Natural killer cell (primary cell): ENCODE measurements around the gene COQ8B. TPM values are rescaled to one million over a fixed set of nuclear protein-coding genes. Genes with fewer than 3 reads are reported as not detected.

Experiments used
- ATAC-seq, 3 donors: fragments of 150-1000 bp in 2 of 3; fragments of 200-7000 bp in 1 of 3; cut with Tn5 transposase; 1 replicate in 1 of 3; 2 replicates in 2 of 3; pipeline ENCODE4 v1.10.0; 2021; ENCODE audit warnings: mild to moderate bottlenecking in 2 of 3, moderate library complexity in 2 of 3
- DNase-seq, 2 donors: peaks; one replicate each; pipeline versions ENCODE4 v3.0.0 to v3.0.0-alpha.2; 2013 to 2021; ENCODE audit warnings: mixed read lengths in 1 of 2
- H3K27ac ChIP-seq: one replicate; pipeline ENCODE4 v1.5.1; 2013; ENCODE audit warnings: mild to moderate bottlenecking, low read length
- H3K27me3 ChIP-seq: one replicate; pipeline ENCODE4 v1.6.1; 2013; ENCODE audit warnings: low read length; ENCODE audit not compliant: control insufficient read depth, insufficient read depth
- H3K36me3 ChIP-seq: one replicate; pipeline ENCODE4 v1.6.1; 2013; ENCODE audit warnings: low read length; ENCODE audit not compliant: control insufficient read depth, insufficient read depth
- H3K4me1 ChIP-seq: one replicate; pipeline ENCODE4 v1.6.1; 2013; ENCODE audit warnings: low read length; ENCODE audit not compliant: control insufficient read depth, insufficient read depth
- H3K4me3 ChIP-seq: one replicate; pipeline ENCODE4 v1.5.1; 2013; ENCODE audit warnings: low read length
- H3K9me3 ChIP-seq: one replicate; pipeline ENCODE4 v1.6.1; 2013; ENCODE audit warnings: low read length; ENCODE audit not compliant: control insufficient read depth, insufficient read depth
- H3K27ac Mint-ChIP-seq, 2 donors: one replicate each; pipeline ENCODE4 v1.8.0; 2022; ENCODE audit warnings: mild to moderate bottlenecking in 2 of 2, mixed read lengths in 2 of 2, moderate library complexity in 1 of 2
- H3K27me3 Mint-ChIP-seq, 2 donors: one replicate each; pipeline ENCODE4 v1.8.0; 2022; ENCODE audit warnings: low read depth in 2 of 2, mixed read lengths in 2 of 2
- H3K36me3 Mint-ChIP-seq: one replicate; pipeline ENCODE4 v1.8.0; 2022; ENCODE audit warnings: mixed read lengths
- H3K4me1 Mint-ChIP-seq, 2 donors: one replicate each; pipeline ENCODE4 v1.8.0; 2022; ENCODE audit warnings: mixed read lengths in 2 of 2
- H3K4me3 Mint-ChIP-seq: one replicate; pipeline ENCODE4 v1.8.0; 2022; ENCODE audit warnings: mild to moderate bottlenecking, moderate library complexity, mixed read lengths
- H3K9me3 Mint-ChIP-seq, 2 donors: one replicate each; pipeline ENCODE4 v1.8.0; 2022; ENCODE audit warnings: mixed read lengths in 2 of 2
- WGBS: methylation state at CpG from one replicate; pipeline ENCODE4 v1.1.7; 2013; ENCODE audit warnings: missing lambda C conversion rate; ENCODE audit not compliant: insufficient coverage; 5-methylcytosine and 5-hydroxymethylcytosine counted together
- intact Hi-C: fragments of 100-400 bp; cut with micrococcal nuclease; formaldehyde crosslinking; loops from one replicate; pipeline ENCODE4 v1.14.2; 2022
- total RNA-seq, 4 donors: library from RNA; stranded (reverse); fragments of 120-200 nt in 1 of 4; gene quantifications; one replicate each; pipeline versions ENCODE4 v1.2.3 to v1.2.4, GENCODE V29; 2013 to 2022
- TF ChIP-seq, protein P1 (sequence below): fragments of 200-600 bp; IDR thresholded peaks from one replicate; pipeline ENCODE4 v1.8.0; 2022; ENCODE audit warnings: antibody characterized with exemption

Gene COQ8B
- total RNA-seq, 3 donors from 2014 or later (not counting 1 experiment from before 2014, with no cell fraction given): 31.8 to 46.7 (median 39.6) TPM

DNA sequence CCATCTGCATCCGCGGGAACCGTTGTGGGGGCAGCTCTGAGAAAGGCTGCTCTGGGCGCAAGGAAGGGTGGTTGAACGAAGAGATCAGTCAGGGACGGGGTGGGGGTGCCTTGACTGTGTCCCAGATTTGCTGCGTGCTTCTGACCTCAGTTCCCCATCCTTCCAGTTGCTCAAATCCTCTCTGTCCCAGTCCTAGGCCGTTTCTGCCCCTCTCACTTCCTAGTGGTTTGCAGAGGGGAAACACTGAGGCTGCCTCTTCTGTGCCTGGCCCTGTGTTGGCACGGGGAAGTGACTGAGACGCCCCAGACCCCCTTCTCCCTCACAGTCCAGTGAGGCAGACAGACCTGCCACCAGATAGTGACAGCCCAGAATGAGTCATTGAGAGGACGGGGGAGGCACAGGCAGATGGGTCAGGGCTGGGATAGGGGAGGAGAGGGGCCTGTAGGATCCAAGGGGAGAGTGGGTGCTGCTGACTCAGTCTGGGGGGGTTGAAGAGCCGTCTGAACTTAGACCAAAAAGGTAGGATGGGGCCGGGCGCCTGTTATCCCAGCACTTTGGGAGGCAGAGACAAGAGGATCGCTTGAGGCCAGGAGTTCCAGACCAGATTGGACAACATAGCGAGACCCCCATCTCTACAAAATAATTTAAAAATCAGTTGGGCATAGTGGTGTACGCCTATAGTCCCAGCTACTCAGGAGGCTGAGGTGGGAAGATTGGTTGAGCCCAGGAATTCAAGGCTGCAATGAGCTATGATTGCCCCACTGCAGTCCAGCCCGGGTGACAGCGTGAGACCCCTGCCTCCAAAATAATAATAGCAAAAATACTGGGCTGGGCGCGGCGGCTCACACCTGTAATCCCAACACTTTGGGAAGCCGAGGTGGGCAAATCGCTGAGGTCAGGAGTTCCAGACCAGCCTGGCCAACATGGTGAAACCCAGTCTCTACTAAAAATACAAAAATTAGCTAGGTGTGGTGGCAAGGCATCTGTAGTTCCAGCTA, 52.7 kb downstream of the COQ8B start:
- DNase-seq (peak; percentile 24 to 47), ATAC-seq (peak in 1 of 3 donors; percentile 33)
- peak overlapping the region; percentile 60 to 83 for H3K27ac Mint-ChIP-seq
- Histone ChIP-seq H3K4me1 (peaks cover 15% of the 10 kb centered on the region), H3K27ac (peak overlapping the region; percentile 52), H3K4me3 (peak overlapping the region; percentile 55), H3K9me3 (peaks cover under 1% of the 10 kb centered on the region), H3K27me3 (no peaks in the 10 kb centered on the region), H3K36me3 (peaks cover 4% of the 10 kb centered on the region)
- H3K9me3 Mint-ChIP-seq: no peaks in the 10 kb centered on the region
- peaks cover 0 to 17% of the 10 kb centered on the region in 2 donors for H3K4me1 Mint-ChIP-seq
- no peaks in the 10 kb centered on the region for H3K36me3 Mint-ChIP-seq
- H3K4me3 Mint-ChIP-seq: peak overlapping the region; percentile 85
- H3K27me3 Mint-ChIP-seq: no peaks in the 10 kb centered on the region
- intact Hi-C loops: loop anchor here (1.0 to 10.0 kb wide), 4 partner anchors 87 to 645 kb away; partner anchors contain the start of genes ACTMAP and SNRPA
- TF ChIP-seq, protein P1, sequence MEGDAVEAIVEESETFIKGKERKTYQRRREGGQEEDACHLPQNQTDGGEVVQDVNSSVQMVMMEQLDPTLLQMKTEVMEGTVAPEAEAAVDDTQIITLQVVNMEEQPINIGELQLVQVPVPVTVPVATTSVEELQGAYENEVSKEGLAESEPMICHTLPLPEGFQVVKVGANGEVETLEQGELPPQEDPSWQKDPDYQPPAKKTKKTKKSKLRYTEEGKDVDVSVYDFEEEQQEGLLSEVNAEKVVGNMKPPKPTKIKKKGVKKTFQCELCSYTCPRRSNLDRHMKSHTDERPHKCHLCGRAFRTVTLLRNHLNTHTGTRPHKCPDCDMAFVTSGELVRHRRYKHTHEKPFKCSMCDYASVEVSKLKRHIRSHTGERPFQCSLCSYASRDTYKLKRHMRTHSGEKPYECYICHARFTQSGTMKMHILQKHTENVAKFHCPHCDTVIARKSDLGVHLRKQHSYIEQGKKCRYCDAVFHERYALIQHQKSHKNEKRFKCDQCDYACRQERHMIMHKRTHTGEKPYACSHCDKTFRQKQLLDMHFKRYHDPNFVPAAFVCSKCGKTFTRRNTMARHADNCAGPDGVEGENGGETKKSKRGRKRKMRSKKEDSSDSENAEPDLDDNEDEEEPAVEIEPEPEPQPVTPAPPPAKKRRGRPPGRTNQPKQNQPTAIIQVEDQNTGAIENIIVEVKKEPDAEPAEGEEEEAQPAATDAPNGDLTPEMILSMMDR: no peak
- 50% methylated on average over 22 of the region's 24 CpGs for WGBS

DNA sequence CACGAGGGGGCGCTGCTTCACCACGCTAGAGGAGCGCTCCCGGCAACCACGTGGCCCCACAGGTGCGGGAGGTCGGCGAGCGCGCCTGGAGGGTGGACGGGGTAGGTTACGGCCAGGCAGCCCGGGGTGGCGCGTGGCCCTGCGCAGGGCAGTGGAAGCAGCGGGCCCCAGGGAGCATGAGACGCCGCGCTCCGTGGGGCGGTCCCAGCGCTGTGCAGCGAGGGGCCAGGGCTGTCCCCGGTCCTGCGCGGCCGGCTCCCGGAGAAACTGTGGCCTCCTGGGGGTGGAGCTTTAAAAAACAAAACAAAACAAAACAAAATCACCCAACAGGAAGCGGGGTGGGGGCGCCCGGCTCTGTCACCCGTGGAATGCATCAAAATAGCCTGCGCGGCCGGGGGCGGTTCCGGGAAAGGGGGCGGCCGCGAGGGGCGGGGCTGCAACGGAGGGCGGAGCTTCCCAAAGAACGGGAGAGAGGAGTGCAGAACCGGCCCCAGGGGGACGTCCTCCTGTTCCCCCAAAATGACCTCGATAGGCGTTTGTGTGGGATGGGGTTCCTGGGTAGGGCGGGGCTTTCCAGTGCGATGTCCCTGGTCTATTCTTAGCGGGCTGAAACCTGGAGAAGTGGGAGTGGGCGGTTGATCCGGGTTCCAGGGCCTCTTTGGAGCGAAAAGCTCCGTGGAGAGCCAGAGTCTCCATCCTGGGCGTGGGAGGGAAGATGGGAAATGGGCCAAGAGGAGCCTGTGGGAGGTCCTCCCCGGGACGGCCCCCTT, 53.6 kb downstream of the COQ8B start:
- Histone ChIP-seq H3K27ac (peak overlapping the region; percentile 52), H3K4me1 (peaks cover 15% of the 10 kb centered on the region), H3K9me3 (no peaks in the 10 kb centered on the region), H3K27me3 (no peaks in the 10 kb centered on the region), H3K36me3 (no peaks in the 10 kb centered on the region), H3K4me3 (peak overlapping the region; percentile 55)
- DNase-seq: peak; percentile 95 to 96
- intact Hi-C loops: loop anchor here (1.0 to 10.0 kb wide), 5 partner anchors 88 to 646 kb away; partner anchors contain the start of genes ACTMAP and SNRPA
- H3K27me3 Mint-ChIP-seq: no peaks in the 10 kb centered on the region
- under 1% methylated on average over 60 of the region's 60 CpGs for WGBS
- TF ChIP-seq, protein P1: peak; percentile 42
- H3K27ac Mint-ChIP-seq: peak overlapping the region; percentile 60 to 83
- no peaks in the 10 kb centered on the region for H3K9me3 Mint-ChIP-seq
- ATAC-seq: peak; percentile 83 to 96 (median 89)
- H3K4me1 Mint-ChIP-seq: peaks cover 0 to 17% of the 10 kb centered on the region in 2 donors
- H3K4me3 Mint-ChIP-seq: peak overlapping the region; percentile 85
- no peaks in the 10 kb centered on the region for H3K36me3 Mint-ChIP-seq

DNA sequence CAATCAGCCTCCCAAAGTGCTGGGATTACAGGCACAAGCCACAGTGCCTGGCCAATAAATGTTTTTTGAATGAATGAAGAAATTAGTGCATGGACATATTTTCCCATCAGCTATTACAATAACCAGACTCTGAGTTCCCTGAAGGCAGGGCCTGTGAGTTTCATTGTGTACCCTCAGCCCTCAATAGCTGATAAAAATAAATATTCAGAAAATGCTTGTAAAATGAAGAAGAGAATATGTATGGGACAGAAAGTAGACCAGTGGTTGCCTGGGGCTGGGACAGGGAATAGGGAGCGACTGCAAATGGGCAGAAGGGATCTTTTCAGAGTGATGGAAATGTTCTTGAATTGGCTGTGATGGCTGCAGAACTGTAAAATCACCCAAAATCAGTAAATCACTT, 55.1 kb downstream of the COQ8B start:
- DNase-seq (no peak), ATAC-seq (no peak)
- peak overlapping the region; percentile 2 for H3K4me3 Mint-ChIP-seq
- Histone ChIP-seq H3K27ac (no peak overlapping the region), H3K9me3 (no peaks in the 10 kb centered on the region), H3K4me3 (no peak overlapping the region), H3K4me1 (peaks cover 15% of the 10 kb centered on the region), H3K36me3 (no peaks in the 10 kb centered on the region), H3K27me3 (no peaks in the 10 kb centered on the region)
- peak overlapping the region in 1 of 2 donors; percentile 21 for H3K27ac Mint-ChIP-seq
- no peaks in the 10 kb centered on the region for H3K27me3 Mint-ChIP-seq
- peaks cover 0 to 17% of the 10 kb centered on the region in 2 donors for H3K4me1 Mint-ChIP-seq
- 75% methylated on average over 1 of the region's 1 CpG for WGBS
- TF ChIP-seq, protein P1: no peak
- H3K9me3 Mint-ChIP-seq: no peaks in the 10 kb centered on the region
- no peaks in the 10 kb centered on the region for H3K36me3 Mint-ChIP-seq
- intact Hi-C loops: loop anchor here (1.0 to 10.0 kb wide), 4 partner anchors 89 to 647 kb away; partner anchors contain the start of genes ACTMAP and SNRPA
